ENCODE data around the gene C9orf78.

Gene C9orf78

GRCh38 chr9:129816501-129817435, 18.3 kb downstream of the C9orf78 start:
- Histone ChIP-seq H3K4me3 (ENCODE audit: low read depth, low read length) (no peak overlapping the region), H3K27me3 (ENCODE audit: control insufficient read depth, insufficient read depth, low read length) (no peaks in the 10 kb centered on the region), H3K36me3 (ENCODE audit: control insufficient read depth, insufficient read depth, low read length) (peaks cover 84% of the 10 kb centered on the region), H3K9ac (ENCODE audit: low read length) (no peak overlapping the region), H3K27ac (ENCODE audit: low read depth, low read length) (no peak overlapping the region), H3K9me3 (ENCODE audit: control insufficient read depth, insufficient read depth, low read depth, low read length) (no peaks in the 10 kb centered on the region), H3K4me1 (ENCODE audit: control insufficient read depth, insufficient read depth, low read length) (no peaks in the 10 kb centered on the region)

GRCh38 chr9:129815278-129815677, 19.8 kb downstream of the C9orf78 start:
- no peaks in the 10 kb centered on the region for H3K9me3 ChIP-seq (ENCODE audit: control insufficient read depth, insufficient read depth, low read depth, low read length)
- no peaks in the 10 kb centered on the region for H3K27me3 ChIP-seq (ENCODE audit: control insufficient read depth, insufficient read depth, low read length)
- no peak overlapping the region for H3K27ac ChIP-seq (ENCODE audit: low read depth, low read length)
- H3K4me1 ChIP-seq (ENCODE audit: control insufficient read depth, insufficient read depth, low read length), result no peaks in the 10 kb centered on the region
- peaks cover 81% of the 10 kb centered on the region for H3K36me3 ChIP-seq (ENCODE audit: control insufficient read depth, insufficient read depth, low read length)
- H3K9ac ChIP-seq (ENCODE audit: low read length), result no peak overlapping the region
- no peak overlapping the region for H3K4me3 ChIP-seq (ENCODE audit: low read depth, low read length)

GRCh38 chr9:129814432-129815223, 20.4 kb downstream of the C9orf78 start:
- Histone ChIP-seq H3K27ac (ENCODE audit: low read depth, low read length) (no peak overlapping the region), H3K27me3 (ENCODE audit: control insufficient read depth, insufficient read depth, low read length) (no peaks in the 10 kb centered on the region), H3K4me3 (ENCODE audit: low read depth, low read length) (no peak overlapping the region), H3K4me1 (ENCODE audit: control insufficient read depth, insufficient read depth, low read length) (no peaks in the 10 kb centered on the region), H3K36me3 (ENCODE audit: control insufficient read depth, insufficient read depth, low read length) (peaks cover 84% of the 10 kb centered on the region), H3K9ac (ENCODE audit: low read length) (no peak overlapping the region), H3K9me3 (ENCODE audit: control insufficient read depth, insufficient read depth, low read depth, low read length) (no peaks in the 10 kb centered on the region)

- no peak overlapping the region for H3K27ac ChIP-seq (ENCODE audit: low read depth, low read length)
- H3K36me3 ChIP-seq (ENCODE audit: control insufficient read depth, insufficient read depth, low read length), result peaks cover 87% of the 10 kb centered on the region
- H3K9me3 ChIP-seq (ENCODE audit: control insufficient read depth, insufficient read depth, low read depth, low read length), result no peaks in the 10 kb centered on the region
- H3K27me3 ChIP-seq (ENCODE audit: control insufficient read depth, insufficient read depth, low read length), result no peaks in the 10 kb centered on the region
- no peak overlapping the region for H3K4me3 ChIP-seq (ENCODE audit: low read depth, low read length)
- no peaks in the 10 kb centered on the region for H3K4me1 ChIP-seq (ENCODE audit: control insufficient read depth, insufficient read depth, low read length)
- H3K9ac ChIP-seq (ENCODE audit: low read length), result no peak overlapping the region
Observed at GRCh38 chr9:129813661-129814060, 21.4 kb downstream of the C9orf78 start.

GRCh38 chr9:129812385-129812784, 22.7 kb downstream of the C9orf78 start:
- H3K36me3 ChIP-seq (ENCODE audit: control insufficient read depth, insufficient read depth, low read length), result peaks cover 81% of the 10 kb centered on the region

GRCh38 chr9:129811967-129812363, 23.1 kb downstream of the C9orf78 start:
- Histone ChIP-seq H3K9me3 (ENCODE audit: control insufficient read depth, insufficient read depth, low read depth, low read length) (no peaks in the 10 kb centered on the region), H3K4me3 (ENCODE audit: low read depth, low read length) (no peak overlapping the region), H3K36me3 (ENCODE audit: control insufficient read depth, insufficient read depth, low read length) (peaks cover 82% of the 10 kb centered on the region), H3K4me1 (ENCODE audit: control insufficient read depth, insufficient read depth, low read length) (no peaks in the 10 kb centered on the region), H3K27ac (ENCODE audit: low read depth, low read length) (no peak overlapping the region), H3K27me3 (ENCODE audit: control insufficient read depth, insufficient read depth, low read length) (no peaks in the 10 kb centered on the region), H3K9ac (ENCODE audit: low read length) (no peak overlapping the region)

More at GRCh38 chr9:129812385-129812784, 22.7 kb downstream of the C9orf78 start:
- no peak overlapping the region for H3K4me3 ChIP-seq (ENCODE audit: low read depth, low read length)
- H3K4me1 ChIP-seq (ENCODE audit: control insufficient read depth, insufficient read depth, low read length), result no peaks in the 10 kb centered on the region
- H3K27me3 ChIP-seq (ENCODE audit: control insufficient read depth, insufficient read depth, low read length), result no peaks in the 10 kb centered on the region
- no peak overlapping the region for H3K27ac ChIP-seq (ENCODE audit: low read depth, low read length)
- H3K9me3 ChIP-seq (ENCODE audit: control insufficient read depth, insufficient read depth, low read depth, low read length), result no peaks in the 10 kb centered on the region
- no peak overlapping the region for H3K9ac ChIP-seq (ENCODE audit: low read length)

- no peaks in the 10 kb centered on the region for H3K27me3 ChIP-seq (ENCODE audit: control insufficient read depth, insufficient read depth, low read length)
- peaks cover 72% of the 10 kb centered on the region for H3K36me3 ChIP-seq (ENCODE audit: control insufficient read depth, insufficient read depth, low read length)
- H3K27ac ChIP-seq (ENCODE audit: low read depth, low read length), result no peak overlapping the region
Observed at GRCh38 chr9:129810788-129811187, 24.3 kb downstream of the C9orf78 start.

GRCh38 chr9:129810116-129810515, 25.0 kb downstream of the C9orf78 start:
- Histone ChIP-seq H3K4me1 (ENCODE audit: control insufficient read depth, insufficient read depth, low read length) (no peaks in the 10 kb centered on the region), H3K9me3 (ENCODE audit: control insufficient read depth, insufficient read depth, low read depth, low read length) (no peaks in the 10 kb centered on the region), H3K27ac (ENCODE audit: low read depth, low read length) (no peak overlapping the region), H3K36me3 (ENCODE audit: control insufficient read depth, insufficient read depth, low read length) (peaks cover 70% of the 10 kb centered on the region), H3K9ac (ENCODE audit: low read length) (no peak overlapping the region), H3K27me3 (ENCODE audit: control insufficient read depth, insufficient read depth, low read length) (no peaks in the 10 kb centered on the region), H3K4me3 (ENCODE audit: low read depth, low read length) (no peak overlapping the region)

More at GRCh38 chr9:129810788-129811187, 24.3 kb downstream of the C9orf78 start:
- Histone ChIP-seq H3K4me1 (ENCODE audit: control insufficient read depth, insufficient read depth, low read length) (no peaks in the 10 kb centered on the region), H3K4me3 (ENCODE audit: low read depth, low read length) (no peak overlapping the region), H3K9ac (ENCODE audit: low read length) (no peak overlapping the region), H3K9me3 (ENCODE audit: control insufficient read depth, insufficient read depth, low read depth, low read length) (no peaks in the 10 kb centered on the region)

- peaks cover 65% of the 10 kb centered on the region for H3K36me3 ChIP-seq (ENCODE audit: control insufficient read depth, insufficient read depth, low read length)
- H3K9ac ChIP-seq (ENCODE audit: low read length), result no peak overlapping the region
- no peak overlapping the region for H3K4me3 ChIP-seq (ENCODE audit: low read depth, low read length)
Observed at GRCh38 chr9:129809346-129809745, 25.7 kb downstream of the C9orf78 start.

GRCh38 chr9:129806061-129806460, 29.0 kb downstream of the C9orf78 start:
- H3K36me3 ChIP-seq (ENCODE audit: control insufficient read depth, insufficient read depth, low read length), result peaks cover 38% of the 10 kb centered on the region
- no peaks in the 10 kb centered on the region for H3K9me3 ChIP-seq (ENCODE audit: control insufficient read depth, insufficient read depth, low read depth, low read length)

More at GRCh38 chr9:129809346-129809745, 25.7 kb downstream of the C9orf78 start:
- Histone ChIP-seq H3K27ac (ENCODE audit: low read depth, low read length) (no peak overlapping the region), H3K27me3 (ENCODE audit: control insufficient read depth, insufficient read depth, low read length) (no peaks in the 10 kb centered on the region), H3K4me1 (ENCODE audit: control insufficient read depth, insufficient read depth, low read length) (no peaks in the 10 kb centered on the region), H3K9me3 (ENCODE audit: control insufficient read depth, insufficient read depth, low read depth, low read length) (no peaks in the 10 kb centered on the region)

GRCh38 chr9:129803676-129804060, 31.4 kb downstream of the C9orf78 start:
- Histone ChIP-seq H3K27ac (ENCODE audit: low read depth, low read length) (no peak overlapping the region), H3K36me3 (ENCODE audit: control insufficient read depth, insufficient read depth, low read length) (peaks cover 15% of the 10 kb centered on the region), H3K9me3 (ENCODE audit: control insufficient read depth, insufficient read depth, low read depth, low read length) (no peaks in the 10 kb centered on the region), H3K27me3 (ENCODE audit: control insufficient read depth, insufficient read depth, low read length) (no peaks in the 10 kb centered on the region), H3K4me3 (ENCODE audit: low read depth, low read length) (peak overlapping the region; percentile 94), H3K9ac (ENCODE audit: low read length) (peak overlapping the region; percentile 55), H3K4me1 (ENCODE audit: control insufficient read depth, insufficient read depth, low read length) (peaks cover 5% of the 10 kb centered on the region; the same call in 1 of the 2 replicates)

More at GRCh38 chr9:129806061-129806460, 29.0 kb downstream of the C9orf78 start:
- Histone ChIP-seq H3K9ac (ENCODE audit: low read length) (no peak overlapping the region), H3K27ac (ENCODE audit: low read depth, low read length) (no peak overlapping the region), H3K27me3 (ENCODE audit: control insufficient read depth, insufficient read depth, low read length) (no peaks in the 10 kb centered on the region), H3K4me3 (ENCODE audit: low read depth, low read length) (no peak overlapping the region), H3K4me1 (ENCODE audit: control insufficient read depth, insufficient read depth, low read length) (peaks cover 5% of the 10 kb centered on the region; the same call in 1 of the 2 replicates)
